Measurements from ENCODE around the gene EML6. TPM values are rescaled to one million over a fixed set of nuclear protein-coding genes. Genes with fewer than 3 reads are reported as not detected.

Gene EML6
- total RNA-seq, 1 experiment from 2014 or later, result 6.6 TPM

- H3K9me2 ChIP-seq (ENCODE audit: insufficient read depth), result 0 out of 2 replicates have a peak, but pooled peaks cover 5% of the 10 kb centered on the region
- H2AFZ ChIP-seq (ENCODE audit: low read depth, low read length, poor library complexity, severe bottlenecking), result no peak overlapping the region
- BruUV-seq (replicated peaks), result no TSS peak
- H3K9me3 ChIP-seq (ENCODE audit: control insufficient read depth in 1 of 2, insufficient read depth in 1 of 2, low read depth in 1 of 2, low read length in 2 of 2), result no peaks in the 10 kb centered on the region
- TF ChIP-seq EZH2 (IDR thresholded peaks at IDR 0.05) (no peak), ELF1 (IDR thresholded peaks at IDR 0.05; ENCODE audit: borderline replicate concordance, low read depth) (no peak), MAX (IDR thresholded peaks at IDR 0.05) (no peak), ZFX (IDR thresholded peaks at IDR 0.05) (no peak), EZH2phosphoT487 (IDR thresholded peaks at IDR 0.05; ENCODE audit: borderline replicate concordance) (no peak), POLR2A (IDR thresholded peaks at IDR 0.05; ENCODE audit: borderline replicate concordance, extremely low read depth, insufficient read depth, insufficient read length) (no peak), SP1 (IDR thresholded peaks at IDR 0.05; ENCODE audit: low read depth) (no peak), ATF3 (IDR thresholded peaks at IDR 0.05) (no peak), REST (IDR thresholded peaks at IDR 0.05; ENCODE audit: low read depth) (no peak), SRF (IDR thresholded peaks at IDR 0.05; ENCODE audit: low read depth) (no peak), ZBTB33 (IDR thresholded peaks at IDR 0.05; ENCODE audit: extremely low read depth, insufficient replicate concordance, low read length) (no peak)
- DNase-seq (ENCODE audit: low read depth, low spot score) (no peak), ATAC-seq (no peak)
- H3K79me2 ChIP-seq (ENCODE audit: insufficient read depth, low read length), result no peaks in the 10 kb centered on the region
- no peaks in the 10 kb centered on the region for H3K4me1 ChIP-seq (ENCODE audit: control insufficient read depth in 1 of 2, insufficient read depth in 2 of 2, low read length in 2 of 2)
- no peak overlapping the region for H3K9ac ChIP-seq (ENCODE audit: low read length)
- POLR2A ChIA-PET, result no interaction called here
- no peak overlapping the region for H3K27ac ChIP-seq (ENCODE audit: low read depth, low read length)
- no peak overlapping the region for H3K4me3 ChIP-seq (replicated peaks in 1 of 2; ENCODE audit: low read depth in 1 of 2, low read length in 2 of 2)
- H3K27me3 ChIP-seq (ENCODE audit: insufficient read depth, low read length), result no peaks in the 10 kb centered on the region
- RAD21 ChIA-PET (ENCODE audit: low non-redundant PET in 1 of 2, low total read pairs in 2 of 2, uncharacterized antibody in 2 of 2, unreplicated experiment in 2 of 2), result no interaction called here
- intact Hi-C loops (cut with micrococcal nuclease), result no loop called here
- no peak overlapping the region for H3K4me2 ChIP-seq (ENCODE audit: low read length)
- CTCF ChIA-PET, result interaction anchor here (1.9 kb wide), 1 partner anchor 18 kb away, joined by 6 read pairs; no protein-coding TSS in a partner anchor
- no peaks in the 10 kb centered on the region for H4K20me1 ChIP-seq (ENCODE audit: insufficient read depth)
- H3K36me3 ChIP-seq (ENCODE audit: control insufficient read depth in 1 of 2, insufficient read depth in 2 of 2, low read length in 2 of 2), result no peaks in the 10 kb centered on the region
Measured at GRCh38 chr2:54683596-54683995, 39.9 kb upstream of the EML6 start.

All from HCT116 (cell line).